ENCODE data around the gene BLOC1S4.
A peak's percentile ranks its signal among the peaks of the same experiment; 100 is the strongest.

Gene BLOC1S4

DNA sequence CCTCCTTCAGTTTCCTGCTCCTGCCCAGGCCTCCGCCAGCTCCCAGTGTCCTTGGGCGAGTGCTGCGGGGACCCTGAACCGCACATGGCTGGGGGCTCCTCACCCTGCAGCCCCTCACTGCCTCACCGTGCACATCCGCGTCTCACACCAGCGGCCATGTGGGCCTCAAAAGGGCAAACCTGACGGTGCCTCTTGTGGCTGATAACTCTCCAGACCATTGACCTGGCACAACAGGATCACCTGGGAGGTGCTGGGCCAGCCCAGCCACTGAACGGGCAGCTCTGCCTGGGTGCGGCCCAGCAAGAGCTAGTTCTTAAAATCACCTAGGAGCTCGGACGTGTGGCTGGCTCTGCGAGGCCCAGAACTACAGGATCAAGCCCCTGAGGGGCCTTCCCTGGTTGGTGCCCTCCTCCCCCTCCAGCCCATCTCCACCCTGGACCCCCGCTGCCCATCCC is 26.4 kb upstream of the BLOC1S4 start:
- H3K27me3 ChIP-seq (replicated peaks): no peaks in the 10 kb centered on the region
- no peak for DNase-seq
- H3K36me3 ChIP-seq (replicated peaks): no peaks in the 10 kb centered on the region
- no peak overlapping the region for H3K4me3 ChIP-seq (ENCODE audit: low read depth, low read length)
- in situ Hi-C loops (cut with HindIII; ENCODE audit: low pct_ligation_motif_present, low sequenced_read_pairs): no loop called here
- TF ChIP-seq, protein P1, sequence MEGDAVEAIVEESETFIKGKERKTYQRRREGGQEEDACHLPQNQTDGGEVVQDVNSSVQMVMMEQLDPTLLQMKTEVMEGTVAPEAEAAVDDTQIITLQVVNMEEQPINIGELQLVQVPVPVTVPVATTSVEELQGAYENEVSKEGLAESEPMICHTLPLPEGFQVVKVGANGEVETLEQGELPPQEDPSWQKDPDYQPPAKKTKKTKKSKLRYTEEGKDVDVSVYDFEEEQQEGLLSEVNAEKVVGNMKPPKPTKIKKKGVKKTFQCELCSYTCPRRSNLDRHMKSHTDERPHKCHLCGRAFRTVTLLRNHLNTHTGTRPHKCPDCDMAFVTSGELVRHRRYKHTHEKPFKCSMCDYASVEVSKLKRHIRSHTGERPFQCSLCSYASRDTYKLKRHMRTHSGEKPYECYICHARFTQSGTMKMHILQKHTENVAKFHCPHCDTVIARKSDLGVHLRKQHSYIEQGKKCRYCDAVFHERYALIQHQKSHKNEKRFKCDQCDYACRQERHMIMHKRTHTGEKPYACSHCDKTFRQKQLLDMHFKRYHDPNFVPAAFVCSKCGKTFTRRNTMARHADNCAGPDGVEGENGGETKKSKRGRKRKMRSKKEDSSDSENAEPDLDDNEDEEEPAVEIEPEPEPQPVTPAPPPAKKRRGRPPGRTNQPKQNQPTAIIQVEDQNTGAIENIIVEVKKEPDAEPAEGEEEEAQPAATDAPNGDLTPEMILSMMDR (IDR thresholded peaks at IDR 0.05; ENCODE audit: low read depth, low read length, missing control alignments): no peak
- peak overlapping the region; percentile 71 for H3K27ac ChIP-seq

DNA sequence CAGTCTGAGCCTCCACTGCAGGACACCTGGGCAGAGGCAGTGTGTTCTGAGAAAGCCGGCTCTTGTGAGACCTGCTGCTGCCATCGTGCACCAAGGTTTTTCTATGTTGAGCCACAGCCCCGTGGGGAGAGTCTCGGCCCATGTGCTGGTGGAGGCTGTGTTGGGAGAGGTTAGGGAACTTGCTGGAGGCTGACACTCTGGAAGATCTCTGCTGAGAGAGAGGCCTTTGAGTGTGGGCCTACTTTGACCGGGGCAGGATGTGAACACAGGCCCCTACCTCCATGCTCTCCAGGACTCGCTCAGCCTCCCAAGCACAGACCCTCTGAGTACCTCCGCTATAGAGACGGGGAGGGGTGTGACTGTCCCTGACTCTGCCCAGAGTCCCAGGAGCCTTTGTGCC is 23.6 kb upstream of the BLOC1S4 start:
- no peak for DNase-seq
- Histone ChIP-seq H3K27me3 (replicated peaks) (no peaks in the 10 kb centered on the region), H3K36me3 (replicated peaks) (no peaks in the 10 kb centered on the region), H3K27ac (no peak overlapping the region), H3K4me3 (ENCODE audit: low read depth, low read length) (no peak overlapping the region)
- in situ Hi-C loops (cut with HindIII; ENCODE audit: low pct_ligation_motif_present, low sequenced_read_pairs): no loop called here
- TF ChIP-seq, protein P1 (IDR thresholded peaks at IDR 0.05; ENCODE audit: low read depth, low read length, missing control alignments): no peak

DNA sequence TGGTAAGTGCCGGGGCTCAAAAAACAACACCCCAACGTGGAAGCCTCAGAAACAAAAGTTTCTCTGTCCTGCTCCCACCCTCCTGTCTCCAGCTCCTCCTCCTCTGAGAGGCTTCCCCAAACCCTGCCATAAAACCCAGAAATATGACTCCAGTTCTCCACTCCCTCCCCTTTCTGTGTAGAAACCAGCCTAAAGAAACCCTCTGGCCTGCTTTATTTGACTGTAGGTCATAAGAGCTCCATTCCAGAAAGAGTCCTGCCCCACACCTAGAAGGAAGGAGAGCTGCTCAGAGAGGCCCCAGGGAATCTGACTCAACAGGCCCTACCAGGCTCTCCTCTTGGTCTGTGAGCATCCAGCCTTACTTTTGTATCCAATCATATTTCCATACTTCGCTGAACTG is 23.2 kb upstream of the BLOC1S4 start:
- DNase-seq: no peak
- in situ Hi-C loops (cut with HindIII; ENCODE audit: low pct_ligation_motif_present, low sequenced_read_pairs): no loop called here
- no peaks in the 10 kb centered on the region for H3K36me3 ChIP-seq (replicated peaks)
- no peaks in the 10 kb centered on the region for H3K27me3 ChIP-seq (replicated peaks)
- H3K27ac ChIP-seq: no peak overlapping the region
- TF ChIP-seq, protein P1 (IDR thresholded peaks at IDR 0.05; ENCODE audit: low read depth, low read length, missing control alignments): no peak
- H3K4me3 ChIP-seq (ENCODE audit: low read depth, low read length): no peak overlapping the region

DNA sequence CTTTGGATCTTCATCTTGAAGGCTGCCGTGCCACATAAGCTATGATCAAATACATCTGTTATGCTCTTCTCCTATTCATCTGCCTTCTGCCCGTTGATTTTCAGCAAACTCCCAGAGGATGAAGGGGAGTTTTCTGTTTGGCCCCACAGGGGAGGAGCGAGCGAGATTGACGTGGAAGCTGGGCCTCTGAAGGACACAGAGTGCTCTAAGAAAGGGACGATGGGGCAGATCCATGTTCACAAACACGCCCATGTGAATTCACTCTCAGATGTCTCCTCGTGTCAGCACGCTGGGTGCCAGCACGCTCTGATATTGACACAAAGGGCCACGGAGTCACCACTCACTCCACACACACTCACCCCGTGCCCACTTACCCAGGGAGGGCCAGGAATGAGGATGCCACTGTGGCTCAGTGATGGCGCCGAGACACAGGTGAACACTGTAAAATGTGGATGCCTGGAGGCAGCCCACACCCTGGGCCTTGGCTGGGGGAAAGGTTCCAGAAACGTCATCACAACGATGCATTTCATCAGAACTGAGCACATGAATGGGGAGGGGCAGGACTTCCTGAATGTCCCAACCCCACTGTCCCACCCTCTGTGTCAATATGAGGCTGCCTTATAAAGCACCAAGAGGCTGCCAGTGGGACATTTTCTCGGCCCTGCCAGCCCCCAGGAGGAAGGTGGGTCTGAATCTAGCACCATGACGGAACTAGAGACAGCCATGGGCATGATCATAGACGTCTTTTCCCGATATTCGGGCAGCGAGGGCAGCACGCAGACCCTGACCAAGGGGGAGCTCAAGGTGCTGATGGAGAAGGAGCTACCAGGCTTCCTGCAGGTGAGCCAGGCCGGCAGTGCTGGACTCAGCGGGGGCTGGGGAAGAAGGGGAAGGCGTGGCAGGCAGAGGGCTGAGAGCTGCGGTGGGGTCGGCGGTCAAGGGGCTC is 22.5 kb upstream of the BLOC1S4 start, which contains the start of gene S100P:
S100P (plus strand) TSS at position 648 of the 946 bp plus-strand sequence; CDS start at position 703, 55 bp downstream.
- in situ Hi-C loops (cut with HindIII; ENCODE audit: low pct_ligation_motif_present, low sequenced_read_pairs): no loop called here
- no peak for DNase-seq
- no peak within 1 kb of the TSS for H3K4me3 ChIP-seq (ENCODE audit: low read depth, low read length)

DNA sequence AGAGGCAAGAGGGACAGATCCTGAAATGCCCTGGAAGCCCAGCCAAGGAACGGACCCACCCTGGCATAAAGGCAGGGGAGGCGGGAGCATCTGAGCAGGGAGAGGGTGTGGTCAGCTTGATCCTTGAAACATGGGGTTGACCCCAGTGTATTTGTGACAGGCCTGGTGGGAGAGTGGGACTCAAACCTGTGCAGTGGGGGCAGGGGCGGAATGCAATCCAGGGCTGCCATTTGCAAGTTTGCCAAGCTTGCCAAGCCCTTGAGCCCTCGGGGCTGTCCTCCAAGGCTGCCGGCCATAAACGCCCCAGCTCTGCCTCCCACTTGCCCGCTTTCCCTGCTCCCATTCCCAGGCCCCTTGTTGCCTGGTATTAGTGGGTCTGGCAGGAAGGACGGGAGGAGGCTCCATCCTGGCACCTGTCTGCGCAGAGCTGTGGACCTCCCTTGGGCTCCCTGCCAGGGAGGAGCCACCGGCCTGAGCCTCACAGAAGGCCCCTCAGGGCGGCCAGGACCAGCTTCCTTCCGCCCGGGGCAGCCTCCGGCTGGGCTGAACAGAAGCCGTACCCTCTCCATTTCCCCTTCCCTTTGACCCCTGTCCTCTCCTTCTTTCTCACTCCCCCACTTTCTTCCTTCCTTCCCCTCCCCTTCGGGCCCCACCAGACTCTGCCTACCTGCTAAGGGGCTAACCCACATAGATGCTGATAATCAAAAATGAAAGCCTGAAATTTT is 21.6 kb upstream of the BLOC1S4 start:
- DNase-seq: no peak
- TF ChIP-seq, protein P1 (IDR thresholded peaks at IDR 0.05; ENCODE audit: low read depth, low read length, missing control alignments): no peak
- in situ Hi-C loops (cut with HindIII; ENCODE audit: low pct_ligation_motif_present, low sequenced_read_pairs): no loop called here
- Histone ChIP-seq H3K27me3 (replicated peaks) (no peaks in the 10 kb centered on the region), H3K27ac (no peak overlapping the region), H3K4me3 (ENCODE audit: low read depth, low read length) (no peak overlapping the region), H3K36me3 (replicated peaks) (no peaks in the 10 kb centered on the region)

More for the DNA sequence above, 22.5 kb upstream of the BLOC1S4 start, which contains the start of gene S100P:
- TF ChIP-seq, protein P1 (IDR thresholded peaks at IDR 0.05; ENCODE audit: low read depth, low read length, missing control alignments): no peak
- H3K27me3 ChIP-seq (replicated peaks): no peaks in the 10 kb centered on the region
- no peaks in the 10 kb centered on the region for H3K36me3 ChIP-seq (replicated peaks)
- H3K27ac ChIP-seq: no peak within 1 kb of the TSS
